Left ventricle myocardium inferior (tissue), 1 donor: Measurements from ENCODE around the gene MRPS5. TPM values are rescaled to one million over a fixed set of nuclear protein-coding genes. Genes with fewer than 3 reads are reported as not detected.

Source experiments
- DNase-seq: peaks from one replicate; pipeline ENCODE4 v3.0.0-alpha.2; 2020
- H3K27ac ChIP-seq: fragments of 200-600 bp; replicated peaks from 2 replicates; pipeline ENCODE4 v1.8.0; 2021
- H3K27me3 ChIP-seq: fragments of 200-600 bp; 2 replicates; pipeline ENCODE4 v1.8.0; 2021; ENCODE audit warnings: low read depth
- H3K36me3 ChIP-seq: fragments of 200-600 bp; 2 replicates; pipeline ENCODE4 v1.8.0; 2021
- H3K4me1 ChIP-seq: fragments of 200-600 bp; 2 replicates; pipeline ENCODE4 v1.8.0; 2021
- H3K4me3 ChIP-seq: fragments of 200-600 bp; 2 replicates; pipeline ENCODE4 v1.8.0; 2021; ENCODE audit warnings: mild to moderate bottlenecking, moderate library complexity
- H3K9me3 ChIP-seq: fragments of 200-600 bp; replicated peaks from 2 replicates; pipeline ENCODE4 v1.8.0; 2021
- CTCF ChIP-seq: fragments of 200-600 bp; IDR thresholded peaks from 2 replicates; pipeline ENCODE4 v1.8.0; 2021; ENCODE audit warnings: antibody characterized with exemption, mild to moderate bottlenecking, borderline replicate concordance
- intact Hi-C: fragments of 100-400 bp; cut with micrococcal nuclease; formaldehyde crosslinking; loops from one replicate; pipeline ENCODE4 v1.11.0; 2022
- long read RNA-seq: library from polyadenylated mRNA; unstranded; transcript quantifications from one replicate; pipeline ENCODE4 v2.0.0, GENCODE V29; 2021
- total RNA-seq: library from RNA; stranded (reverse); fragmentation: NEBNext Ultra II Directional; extraction: Animal tissue kit (Norgen Biotek cat#: 25700); gene quantifications from one replicate; pipeline ENCODE4 v1.2.1, GENCODE V29; 2021
- donor health status: DM: no; HTN: yes; CAD: no; lungs with severe emphysema.

Gene MRPS5
- total RNA-seq, result 81.2 TPM
- long read RNA-seq, transcript MRPS5-201 (12 exons, 1,652 nt), result major isoform, 132 of 164 reads
- long read RNA-seq, partial matches to known transcripts, result 4 of 164 reads
- long read RNA-seq, other reads (novel, unspliced or antisense), result 24 of 164 reads

- no peaks in the 10 kb centered on the region for H3K9me3 ChIP-seq
- DNase-seq, result peak; percentile 90
- intact Hi-C loops, result no loop called here
These were observed at the start of gene MRPS5 for GRCh38 chr2:95121407-95122196. Gene MRPS5, minus strand, starts transcription at chr2:95121808. Its CDS starts 17 bp downstream, at chr2:95121791.

GRCh38 chr2:95166065-95166763 lies 44.6 kb upstream of the MRPS5 start:
- DNase-seq, result no peak
- no peaks in the 10 kb centered on the region for H3K27me3 ChIP-seq
- H3K4me3 ChIP-seq, result peak overlapping the region; percentile 85
- H3K4me1 ChIP-seq, result peaks cover 36% of the 10 kb centered on the region
- no peak for TF ChIP-seq CTCF
- no peaks in the 10 kb centered on the region for H3K36me3 ChIP-seq
- intact Hi-C loops, result no loop called here
- H3K9me3 ChIP-seq, result no peaks in the 10 kb centered on the region
- H3K27ac ChIP-seq, result peak overlapping the region; percentile 92

More at GRCh38 chr2:95121407-95122196, at the start of gene MRPS5:
- TF ChIP-seq CTCF, result peak; percentile 26
- peaks cover 48% of the 10 kb centered on the region for H3K4me1 ChIP-seq
- peak within 1 kb of the TSS; percentile 96 for H3K4me3 ChIP-seq
- H3K36me3 ChIP-seq, result peaks cover 11% of the 10 kb centered on the region
- H3K27ac ChIP-seq, result peak within 1 kb of the TSS; percentile 97
- no peaks in the 10 kb centered on the region for H3K27me3 ChIP-seq

- Histone ChIP-seq H3K27ac (peak within 1 kb of the TSS; percentile 92), H3K4me3 (peak within 1 kb of the TSS; percentile 85), H3K4me1 (peaks cover 36% of the 10 kb centered on the region), H3K36me3 (no peaks in the 10 kb centered on the region), H3K9me3 (no peaks in the 10 kb centered on the region), H3K27me3 (no peaks in the 10 kb centered on the region)
- intact Hi-C loops, result no loop called here
- DNase-seq, result peak; percentile 98
- TF ChIP-seq CTCF, result peak; percentile 12
These were observed 43.9 kb upstream of the MRPS5 start, which contains the start of gene ZNF2 for GRCh38 chr2:95165371-95166064. Gene ZNF2, plus strand, starts transcription at chr2:95165809. Its CDS starts 10,418 bp downstream, at chr2:95176227.

GRCh38 chr2:95165030-95165370 lies 43.4 kb upstream of the MRPS5 start:
- H3K27ac ChIP-seq, result peak overlapping the region; percentile 92
- TF ChIP-seq CTCF, result no peak
- H3K36me3 ChIP-seq, result no peaks in the 10 kb centered on the region
- H3K27me3 ChIP-seq, result no peaks in the 10 kb centered on the region
- peaks cover 38% of the 10 kb centered on the region for H3K4me1 ChIP-seq
- H3K4me3 ChIP-seq, result peak overlapping the region; percentile 85
- intact Hi-C loops, result no loop called here
- no peaks in the 10 kb centered on the region for H3K9me3 ChIP-seq
- no peak for DNase-seq

- Histone ChIP-seq H3K27me3 (no peaks in the 10 kb centered on the region), H3K27ac (peak within 1 kb of the TSS; percentile 86), H3K9me3 (peaks cover 10% of the 10 kb centered on the region), H3K4me3 (peak within 1 kb of the TSS; percentile 80), H3K36me3 (peaks cover 24% of the 10 kb centered on the region), H3K4me1 (peaks cover 38% of the 10 kb centered on the region)
- no peak for TF ChIP-seq CTCF
- DNase-seq, result peak; percentile 84
- intact Hi-C loops, result no loop called here
These were observed 38.3 kb upstream of the MRPS5 start, which contains the start of gene ZNF514 for GRCh38 chr2:95159690-95160449. Gene ZNF514, minus strand, starts transcription at chr2:95159848. Its CDS starts 6,595 bp downstream, at chr2:95153253.
